ENCODE results near the gene BCAS1. TPM values are rescaled to one million over a fixed set of nuclear protein-coding genes. Genes with fewer than 3 reads are reported as not detected.

The BCAS1 gene
- total RNA-seq, 1 experiment from 2014 or later, result 0.17 TPM

DNA sequence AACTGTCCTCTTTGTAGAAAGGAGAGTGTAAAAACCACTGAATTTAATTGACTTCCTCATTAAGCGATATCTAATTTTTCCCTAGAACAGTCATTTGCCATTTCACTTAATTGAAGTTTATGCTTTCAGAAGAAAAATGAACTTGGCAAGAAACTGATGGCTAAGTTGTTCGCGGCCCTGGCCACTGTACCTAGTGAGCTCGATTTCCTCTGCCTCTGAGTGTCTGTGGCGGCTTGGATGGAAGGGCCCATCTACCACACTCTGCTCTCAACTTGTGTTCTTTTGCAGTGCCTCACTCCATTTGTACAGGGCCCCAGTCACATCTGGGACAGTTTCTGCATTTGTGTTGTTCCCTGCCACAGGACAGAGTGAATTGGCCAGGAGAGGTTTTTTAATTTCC lies 102.9 kb downstream of the BCAS1 start:
- Histone ChIP-seq H3K4me3 (replicated peaks in 1 of 2; ENCODE audit: low read depth in 1 of 2, low read length in 2 of 2) (no peak overlapping the region), H3K27ac (ENCODE audit: low read depth, low read length) (no peak overlapping the region), H3K4me1 (ENCODE audit: control insufficient read depth in 1 of 2, insufficient read depth in 2 of 2, low read length in 2 of 2) (no peaks in the 10 kb centered on the region), H3K9me3 (ENCODE audit: control insufficient read depth in 1 of 2, insufficient read depth in 1 of 2, low read depth in 1 of 2, low read length in 2 of 2) (no peaks in the 10 kb centered on the region), H2AFZ (ENCODE audit: low read depth, low read length, poor library complexity, severe bottlenecking) (no peak overlapping the region), H4K20me1 (ENCODE audit: insufficient read depth) (no peaks in the 10 kb centered on the region), H3K79me2 (ENCODE audit: insufficient read depth, low read length) (no peaks in the 10 kb centered on the region), H3K9me2 (ENCODE audit: insufficient read depth) (no peaks in the 10 kb centered on the region), H3K9ac (ENCODE audit: low read length) (no peak overlapping the region), H3K27me3 (ENCODE audit: insufficient read depth, low read length) (no peaks in the 10 kb centered on the region), H3K36me3 (ENCODE audit: control insufficient read depth in 1 of 2, insufficient read depth in 2 of 2, low read length in 2 of 2) (no peaks in the 10 kb centered on the region), H3K4me2 (ENCODE audit: low read length) (no peak overlapping the region)
- POLR2A ChIA-PET, result no interaction called here
- no peak for DNase-seq (ENCODE audit: low read depth, low spot score)
- CTCF ChIA-PET, result no interaction called here
- BruUV-seq (replicated peaks), result no TSS peak
- no peak for ATAC-seq
- intact Hi-C loops (cut with micrococcal nuclease), result no loop called here
- TF ChIP-seq SP1 (IDR thresholded peaks at IDR 0.05; ENCODE audit: low read depth) (no peak), EGR1 (IDR thresholded peaks at IDR 0.05; ENCODE audit: low read depth) (no peak), SRF (IDR thresholded peaks at IDR 0.05; ENCODE audit: low read depth) (no peak), CEBPB (IDR thresholded peaks at IDR 0.05; ENCODE audit: low read depth) (no peak)
- RAD21 ChIA-PET (ENCODE audit: low non-redundant PET in 1 of 2, low total read pairs in 2 of 2, uncharacterized antibody in 2 of 2, unreplicated experiment in 2 of 2), result no interaction called here

- H3K27me3 ChIP-seq (ENCODE audit: insufficient read depth, low read length), result no peaks in the 10 kb centered on the region
- CTCF ChIA-PET, result no interaction called here
- ATAC-seq (no peak), DNase-seq (ENCODE audit: low read depth, low spot score) (no peak)
- H3K36me3 ChIP-seq (ENCODE audit: control insufficient read depth in 1 of 2, insufficient read depth in 2 of 2, low read length in 2 of 2), result no peaks in the 10 kb centered on the region
- no peaks in the 10 kb centered on the region for H4K20me1 ChIP-seq (ENCODE audit: insufficient read depth)
- intact Hi-C loops (cut with micrococcal nuclease), result no loop called here
- POLR2A ChIA-PET, result no interaction called here
- H3K79me2 ChIP-seq (ENCODE audit: insufficient read depth, low read length), result no peaks in the 10 kb centered on the region
- H3K4me1 ChIP-seq (ENCODE audit: control insufficient read depth in 1 of 2, insufficient read depth in 2 of 2, low read length in 2 of 2), result no peaks in the 10 kb centered on the region
- H3K9me2 ChIP-seq (ENCODE audit: insufficient read depth), result no peaks in the 10 kb centered on the region
- H2AFZ ChIP-seq (ENCODE audit: low read depth, low read length, poor library complexity, severe bottlenecking), result no peak overlapping the region
- H3K27ac ChIP-seq (ENCODE audit: low read depth, low read length), result no peak overlapping the region
- H3K4me3 ChIP-seq (replicated peaks in 1 of 2; ENCODE audit: low read depth in 1 of 2, low read length in 2 of 2), result no peak overlapping the region
- BruUV-seq (replicated peaks), result no TSS peak
- H3K4me2 ChIP-seq (ENCODE audit: low read length), result no peak overlapping the region
- RAD21 ChIA-PET (ENCODE audit: low non-redundant PET in 1 of 2, low total read pairs in 2 of 2, uncharacterized antibody in 2 of 2, unreplicated experiment in 2 of 2), result no interaction called here
- no peaks in the 10 kb centered on the region for H3K9me3 ChIP-seq (ENCODE audit: control insufficient read depth in 1 of 2, insufficient read depth in 1 of 2, low read depth in 1 of 2, low read length in 2 of 2)
- no peak for TF ChIP-seq SRF (IDR thresholded peaks at IDR 0.05; ENCODE audit: low read depth)
- TF ChIP-seq POLR2A (IDR thresholded peaks at IDR 0.05; ENCODE audit: borderline replicate concordance, extremely low read depth, insufficient read depth, insufficient read length), result no peak
- no peak for TF ChIP-seq ZBTB33 (IDR thresholded peaks at IDR 0.05; ENCODE audit: extremely low read depth, insufficient replicate concordance, low read length)
- TF ChIP-seq YY1 (IDR thresholded peaks at IDR 0.05; ENCODE audit: extremely low read depth, insufficient replicate concordance, low read depth, low read length), result no peak
- TF ChIP-seq, protein P1, sequence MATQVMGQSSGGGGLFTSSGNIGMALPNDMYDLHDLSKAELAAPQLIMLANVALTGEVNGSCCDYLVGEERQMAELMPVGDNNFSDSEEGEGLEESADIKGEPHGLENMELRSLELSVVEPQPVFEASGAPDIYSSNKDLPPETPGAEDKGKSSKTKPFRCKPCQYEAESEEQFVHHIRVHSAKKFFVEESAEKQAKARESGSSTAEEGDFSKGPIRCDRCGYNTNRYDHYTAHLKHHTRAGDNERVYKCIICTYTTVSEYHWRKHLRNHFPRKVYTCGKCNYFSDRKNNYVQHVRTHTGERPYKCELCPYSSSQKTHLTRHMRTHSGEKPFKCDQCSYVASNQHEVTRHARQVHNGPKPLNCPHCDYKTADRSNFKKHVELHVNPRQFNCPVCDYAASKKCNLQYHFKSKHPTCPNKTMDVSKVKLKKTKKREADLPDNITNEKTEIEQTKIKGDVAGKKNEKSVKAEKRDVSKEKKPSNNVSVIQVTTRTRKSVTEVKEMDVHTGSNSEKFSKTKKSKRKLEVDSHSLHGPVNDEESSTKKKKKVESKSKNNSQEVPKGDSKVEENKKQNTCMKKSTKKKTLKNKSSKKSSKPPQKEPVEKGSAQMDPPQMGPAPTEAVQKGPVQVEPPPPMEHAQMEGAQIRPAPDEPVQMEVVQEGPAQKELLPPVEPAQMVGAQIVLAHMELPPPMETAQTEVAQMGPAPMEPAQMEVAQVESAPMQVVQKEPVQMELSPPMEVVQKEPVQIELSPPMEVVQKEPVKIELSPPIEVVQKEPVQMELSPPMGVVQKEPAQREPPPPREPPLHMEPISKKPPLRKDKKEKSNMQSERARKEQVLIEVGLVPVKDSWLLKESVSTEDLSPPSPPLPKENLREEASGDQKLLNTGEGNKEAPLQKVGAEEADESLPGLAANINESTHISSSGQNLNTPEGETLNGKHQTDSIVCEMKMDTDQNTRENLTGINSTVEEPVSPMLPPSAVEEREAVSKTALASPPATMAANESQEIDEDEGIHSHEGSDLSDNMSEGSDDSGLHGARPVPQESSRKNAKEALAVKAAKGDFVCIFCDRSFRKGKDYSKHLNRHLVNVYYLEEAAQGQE (IDR thresholded peaks at IDR 0.05; ENCODE audit: low read depth), result no peak
- TF ChIP-seq SP1 (IDR thresholded peaks at IDR 0.05; ENCODE audit: low read depth), result no peak
- H3K9ac ChIP-seq (ENCODE audit: low read length), result no peak overlapping the region
These were observed 103.5 kb downstream of the BCAS1 start for GRCh38 chr20:53966774-53967398.
